GM23338 (cell line): ENCODE measurements around the gene OCA2.

Source experiments
- EZH2 ChIP-seq: fragments of 200-600 bp; sonication (generic); IDR thresholded peaks from one replicate; pipeline ENCODE4 v1.8.0; 2017; ENCODE audit warnings: antibody characterized with exemption, mild to moderate bottlenecking, low read depth; ENCODE audit not compliant: unreplicated experiment
- POLR2AphosphoS5 ChIP-seq: IDR thresholded peaks from 2 replicates; pipeline ENCODE4 v1.6.1; 2016; ENCODE audit warnings: antibody characterized with exemption, low read depth
- TF ChIP-seq, protein P1 (sequence below), 2 experiments: fragments of 200-600 bp in 1 of 2; sonication (generic) in 1 of 2; conservative IDR thresholded peaks; 2 replicates each; pipeline versions ENCODE4 v1.5.1 to v1.6.1; 2016 to 2017; ENCODE audit warnings: antibody characterized with exemption in 2 of 2, low read depth in 2 of 2, mild to moderate bottlenecking in 2 of 2, moderate library complexity in 1 of 2
- TF ChIP-seq, protein P2 (sequence below): fragments of 250-450 bp; sonication (Bioruptor Pico); IDR thresholded peaks from 2 replicates; pipeline ENCODE4 v1.5.0; 2020; ENCODE audit warnings: mild to moderate bottlenecking, moderate library complexity

DNA sequence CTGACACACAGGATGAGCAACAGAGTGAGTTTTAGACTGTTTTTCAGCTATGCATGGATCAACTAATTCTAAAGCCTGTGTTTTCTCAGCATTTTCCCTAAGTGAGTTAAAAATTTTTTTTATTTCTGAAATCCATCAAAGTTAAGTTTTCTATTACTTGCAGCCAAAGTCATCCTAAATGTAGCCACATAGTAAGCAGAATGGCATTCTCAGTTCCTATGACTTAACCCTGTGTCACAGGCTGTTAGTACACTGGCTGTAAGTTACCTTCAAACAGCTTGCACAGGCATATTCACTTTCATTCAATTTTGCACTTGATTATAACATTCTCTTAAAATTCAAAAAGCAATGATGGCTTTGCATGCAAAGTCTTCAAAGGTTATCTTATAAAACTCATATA lies 368.2 kb downstream of the OCA2 start:
- TF ChIP-seq, protein P1, sequence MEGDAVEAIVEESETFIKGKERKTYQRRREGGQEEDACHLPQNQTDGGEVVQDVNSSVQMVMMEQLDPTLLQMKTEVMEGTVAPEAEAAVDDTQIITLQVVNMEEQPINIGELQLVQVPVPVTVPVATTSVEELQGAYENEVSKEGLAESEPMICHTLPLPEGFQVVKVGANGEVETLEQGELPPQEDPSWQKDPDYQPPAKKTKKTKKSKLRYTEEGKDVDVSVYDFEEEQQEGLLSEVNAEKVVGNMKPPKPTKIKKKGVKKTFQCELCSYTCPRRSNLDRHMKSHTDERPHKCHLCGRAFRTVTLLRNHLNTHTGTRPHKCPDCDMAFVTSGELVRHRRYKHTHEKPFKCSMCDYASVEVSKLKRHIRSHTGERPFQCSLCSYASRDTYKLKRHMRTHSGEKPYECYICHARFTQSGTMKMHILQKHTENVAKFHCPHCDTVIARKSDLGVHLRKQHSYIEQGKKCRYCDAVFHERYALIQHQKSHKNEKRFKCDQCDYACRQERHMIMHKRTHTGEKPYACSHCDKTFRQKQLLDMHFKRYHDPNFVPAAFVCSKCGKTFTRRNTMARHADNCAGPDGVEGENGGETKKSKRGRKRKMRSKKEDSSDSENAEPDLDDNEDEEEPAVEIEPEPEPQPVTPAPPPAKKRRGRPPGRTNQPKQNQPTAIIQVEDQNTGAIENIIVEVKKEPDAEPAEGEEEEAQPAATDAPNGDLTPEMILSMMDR (conservative IDR thresholded peaks at IDR 0.05; ENCODE audit: low read depth in 2 of 2): no peak
- TF ChIP-seq, protein P2, sequence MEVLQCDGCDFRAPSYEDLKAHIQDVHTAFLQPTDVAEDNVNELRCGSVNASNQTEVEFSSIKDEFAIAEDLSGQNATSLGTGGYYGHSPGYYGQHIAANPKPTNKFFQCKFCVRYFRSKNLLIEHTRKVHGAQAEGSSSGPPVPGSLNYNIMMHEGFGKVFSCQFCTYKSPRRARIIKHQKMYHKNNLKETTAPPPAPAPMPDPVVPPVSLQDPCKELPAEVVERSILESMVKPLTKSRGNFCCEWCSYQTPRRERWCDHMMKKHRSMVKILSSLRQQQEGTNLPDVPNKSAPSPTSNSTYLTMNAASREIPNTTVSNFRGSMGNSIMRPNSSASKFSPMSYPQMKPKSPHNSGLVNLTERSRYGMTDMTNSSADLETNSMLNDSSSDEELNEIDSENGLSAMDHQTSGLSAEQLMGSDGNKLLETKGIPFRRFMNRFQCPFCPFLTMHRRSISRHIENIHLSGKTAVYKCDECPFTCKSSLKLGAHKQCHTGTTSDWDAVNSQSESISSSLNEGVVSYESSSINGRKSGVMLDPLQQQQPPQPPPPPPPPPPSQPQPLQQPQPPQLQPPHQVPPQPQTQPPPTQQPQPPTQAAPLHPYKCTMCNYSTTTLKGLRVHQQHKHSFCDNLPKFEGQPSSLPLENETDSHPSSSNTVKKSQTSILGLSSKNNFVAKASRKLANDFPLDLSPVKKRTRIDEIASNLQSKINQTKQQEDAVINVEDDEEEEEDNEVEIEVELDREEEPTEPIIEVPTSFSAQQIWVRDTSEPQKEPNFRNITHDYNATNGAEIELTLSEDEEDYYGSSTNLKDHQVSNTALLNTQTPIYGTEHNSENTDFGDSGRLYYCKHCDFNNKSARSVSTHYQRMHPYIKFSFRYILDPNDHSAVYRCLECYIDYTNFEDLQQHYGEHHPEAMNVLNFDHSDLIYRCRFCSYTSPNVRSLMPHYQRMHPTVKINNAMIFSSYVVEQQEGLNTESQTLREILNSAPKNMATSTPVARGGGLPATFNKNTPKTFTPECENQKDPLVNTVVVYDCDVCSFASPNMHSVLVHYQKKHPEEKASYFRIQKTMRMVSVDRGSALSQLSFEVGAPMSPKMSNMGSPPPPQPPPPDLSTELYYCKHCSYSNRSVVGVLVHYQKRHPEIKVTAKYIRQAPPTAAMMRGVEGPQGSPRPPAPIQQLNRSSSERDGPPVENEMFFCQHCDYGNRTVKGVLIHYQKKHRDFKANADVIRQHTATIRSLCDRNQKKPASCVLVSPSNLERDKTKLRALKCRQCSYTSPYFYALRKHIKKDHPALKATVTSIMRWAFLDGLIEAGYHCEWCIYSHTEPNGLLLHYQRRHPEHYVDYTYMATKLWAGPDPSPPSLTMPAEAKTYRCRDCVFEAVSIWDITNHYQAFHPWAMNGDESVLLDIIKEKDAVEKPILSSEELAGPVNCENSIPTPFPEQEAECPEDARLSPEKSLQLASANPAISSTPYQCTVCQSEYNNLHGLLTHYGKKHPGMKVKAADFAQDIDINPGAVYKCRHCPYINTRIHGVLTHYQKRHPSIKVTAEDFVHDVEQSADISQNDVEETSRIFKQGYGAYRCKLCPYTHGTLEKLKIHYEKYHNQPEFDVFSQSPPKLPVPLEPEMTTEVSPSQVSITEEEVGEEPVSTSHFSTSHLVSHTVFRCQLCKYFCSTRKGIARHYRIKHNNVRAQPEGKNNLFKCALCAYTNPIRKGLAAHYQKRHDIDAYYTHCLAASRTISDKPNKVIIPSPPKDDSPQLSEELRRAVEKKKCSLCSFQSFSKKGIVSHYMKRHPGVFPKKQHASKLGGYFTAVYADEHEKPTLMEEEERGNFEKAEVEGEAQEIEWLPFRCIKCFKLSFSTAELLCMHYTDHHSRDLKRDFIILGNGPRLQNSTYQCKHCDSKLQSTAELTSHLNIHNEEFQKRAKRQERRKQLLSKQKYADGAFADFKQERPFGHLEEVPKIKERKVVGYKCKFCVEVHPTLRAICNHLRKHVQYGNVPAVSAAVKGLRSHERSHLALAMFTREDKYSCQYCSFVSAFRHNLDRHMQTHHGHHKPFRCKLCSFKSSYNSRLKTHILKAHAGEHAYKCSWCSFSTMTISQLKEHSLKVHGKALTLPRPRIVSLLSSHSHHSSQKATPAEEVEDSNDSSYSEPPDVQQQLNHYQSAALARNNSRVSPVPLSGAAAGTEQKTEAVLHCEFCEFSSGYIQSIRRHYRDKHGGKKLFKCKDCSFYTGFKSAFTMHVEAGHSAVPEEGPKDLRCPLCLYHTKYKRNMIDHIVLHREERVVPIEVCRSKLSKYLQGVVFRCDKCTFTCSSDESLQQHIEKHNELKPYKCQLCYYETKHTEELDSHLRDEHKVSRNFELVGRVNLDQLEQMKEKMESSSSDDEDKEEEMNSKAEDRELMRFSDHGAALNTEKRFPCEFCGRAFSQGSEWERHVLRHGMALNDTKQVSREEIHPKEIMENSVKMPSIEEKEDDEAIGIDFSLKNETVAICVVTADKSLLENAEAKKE: no peak
- TF ChIP-seq POLR2AphosphoS5 (no peak), EZH2 (no peak)
